ENCODE data around the gene INCENP. TPM values are rescaled to one million over a fixed set of nuclear protein-coding genes. Genes with fewer than 3 reads are reported as not detected.

INCENP gene
- total and polyA plus RNA-seq, 10 of the 15 experiments (the other 5 are each of a cell fraction or from before 2014, with no cell fraction given) = 1.4 to 96.8 (median 29.0) TPM

DNA sequence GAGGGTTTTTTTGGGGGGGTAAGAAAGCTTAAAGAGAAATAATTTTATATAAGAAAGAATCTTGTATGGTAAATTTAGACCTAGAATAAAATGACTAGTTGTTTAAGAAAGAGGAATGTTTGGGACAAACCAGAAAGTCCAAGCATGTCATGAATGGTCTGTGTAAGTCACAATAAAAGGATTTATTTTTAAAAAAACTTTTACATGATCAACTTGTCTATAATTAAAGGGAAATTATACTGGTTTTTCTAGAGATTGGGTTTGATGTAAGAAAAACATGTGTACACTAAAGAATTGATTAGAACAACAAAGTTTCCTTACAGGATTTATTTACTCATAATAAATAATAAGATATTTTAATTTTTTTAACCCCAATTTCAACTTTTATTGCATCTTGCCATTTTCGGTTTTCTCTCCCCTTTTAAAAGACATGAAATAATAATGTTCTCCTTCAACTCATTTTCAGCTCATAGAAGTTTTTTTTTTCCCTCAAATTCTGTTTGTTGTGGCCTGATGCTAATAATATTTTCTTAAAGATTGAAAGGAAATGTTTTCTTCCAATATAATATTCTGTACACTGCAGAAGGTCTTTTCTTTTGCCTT lies 35.4 kb upstream of the INCENP start:
- SMC1A ChIA-PET (ENCODE audit: uncharacterized antibody, unreplicated experiment) = interaction anchor here (1.2 to 9.6 kb wide), 3 partner anchors 20 to 188 kb away, joined by 4 to 168 read pairs (median 7); no protein-coding TSS in a partner anchor
- no peak for FAIRE-seq

GRCh38 chr11:62103141-62103540 lies 20.7 kb upstream of the INCENP start:
- RAD21 ChIA-PET (ENCODE audit: unreplicated experiment) = interaction anchor here (1.5 kb wide), 1 partner anchor 21 kb away, joined by 6 read pairs; no protein-coding TSS in a partner anchor
- POLR2A ChIA-PET = no interaction called here
- Histone ChIP-seq H2AFZ (ENCODE audit: control insufficient read depth, low read depth, low read length) (no peak overlapping the region), H3K27me3 (replicated peaks in 1 of 2; ENCODE audit: control insufficient read depth in 2 of 2, insufficient read depth in 2 of 2, low read length in 1 of 2) (no peaks in the 10 kb centered on the region), H4K20me1 (ENCODE audit: control insufficient read depth, insufficient read depth) (no peaks in the 10 kb centered on the region), H3K4me1 (ENCODE audit: control insufficient read depth, insufficient read depth, low read length) (no peaks in the 10 kb centered on the region), H3K4me2 (ENCODE audit: control insufficient read depth, insufficient read depth) (no peak overlapping the region), H3K36me3 (ENCODE audit: control insufficient read depth in 2 of 2, insufficient read depth in 2 of 2, low read length in 1 of 2) (no peaks in the 10 kb centered on the region), H3K9ac (ENCODE audit: control insufficient read depth, insufficient read depth, low read length) (no peak overlapping the region), H3K27ac (ENCODE audit: control insufficient read depth, insufficient read depth) (no peak overlapping the region), H3K79me2 (ENCODE audit: control insufficient read depth, insufficient read depth, low read length) (no peaks in the 10 kb centered on the region), H3K4me3 (no peak overlapping the region), H3K9me3 (replicated peaks; ENCODE audit: control insufficient read depth, insufficient read depth, low read length) (no peaks in the 10 kb centered on the region)
- intact Hi-C loops (cut with micrococcal nuclease; ENCODE audit: unreplicated experiment) = no loop called here
- no peak for ATAC-seq
- DNase-seq (ENCODE audit: low read depth, low spot score) = no peak
- CTCF ChIA-PET = interaction anchor here (2.1 kb wide), 1 partner anchor 22 kb away, joined by 15 read pairs; no protein-coding TSS in a partner anchor
- no TSS peak for BruUV-seq (replicated peaks)
- FAIRE-seq = no peak
- SMC1A ChIA-PET (ENCODE audit: uncharacterized antibody, unreplicated experiment) = interaction anchor here (6.6 kb wide), 1 partner anchor 20 kb away, joined by 77 read pairs; no protein-coding TSS in a partner anchor
- in situ Hi-C loops (cut with MboI) = no loop called here
- TF ChIP-seq MTA2 (IDR thresholded peaks at IDR 0.05; ENCODE audit: low read depth) (no peak), ZSCAN29 (IDR thresholded peaks at IDR 0.05) (no peak), SPI1 (IDR thresholded peaks at IDR 0.05; ENCODE audit: borderline replicate concordance, insufficient read depth, low read depth, low read length) (no peak), CEBPB (IDR thresholded peaks at IDR 0.05; ENCODE audit: borderline replicate concordance in 1 of 2, low read depth in 2 of 2, low read length in 2 of 2) (no peak), JUNB (IDR thresholded peaks at IDR 0.05) (no peak), WRNIP1 (IDR thresholded peaks at IDR 0.05; ENCODE audit: borderline replicate concordance, low read depth, low read length) (no peak), EED (IDR thresholded peaks at IDR 0.05; ENCODE audit: low read depth) (no peak), IKZF1 (conservative IDR thresholded peaks at IDR 0.05) (no peak), CREB1 (IDR thresholded peaks at IDR 0.05; ENCODE audit: low read depth) (no peak), MXI1 (IDR thresholded peaks at IDR 0.05; ENCODE audit: low read depth, low read length) (no peak), CHD2 (IDR thresholded peaks at IDR 0.05; ENCODE audit: borderline replicate concordance, low read depth, low read length) (no peak), TARDBP (IDR thresholded peaks at IDR 0.05; ENCODE audit: borderline replicate concordance) (no peak), ZNF384 (IDR thresholded peaks at IDR 0.05; ENCODE audit: borderline replicate concordance, low read depth, low read length) (no peak), HDAC2 (IDR thresholded peaks at IDR 0.05) (no peak), POLR2AphosphoS2 (IDR thresholded peaks at IDR 0.05; ENCODE audit: low read depth, low read length) (no peak), YY1 (IDR thresholded peaks at IDR 0.05; ENCODE audit: low read depth, low read length) (no peak), SIN3A (IDR thresholded peaks at IDR 0.05; ENCODE audit: low read depth, low read length) (no peak), FOXK2 (IDR thresholded peaks at IDR 0.05) (no peak), MYC (IDR thresholded peaks at IDR 0.05; ENCODE audit: insufficient read depth, insufficient read length, insufficient replicate concordance, low read length, severe bottlenecking) (no peak)

More for the DNA sequence above, 35.4 kb upstream of the INCENP start:
- ChIA-PET POLR2A (no interaction called here), RAD21 (ENCODE audit: unreplicated experiment) (interaction anchor here (1.2 kb wide), 1 partner anchor 190 kb away, joined by 4 read pairs; no protein-coding TSS in a partner anchor), CTCF (interaction anchor here (0.6 to 11.8 kb wide), 8 partner anchors 20 to 337 kb away, joined by 3 to 146 read pairs (median 6); no protein-coding TSS in a partner anchor)
- Histone ChIP-seq H3K27me3 (replicated peaks in 1 of 2; ENCODE audit: control insufficient read depth in 2 of 2, insufficient read depth in 2 of 2, low read length in 1 of 2) (no peaks in the 10 kb centered on the region), H3K27ac (ENCODE audit: control insufficient read depth, insufficient read depth) (no peak overlapping the region), H3K9me3 (replicated peaks; ENCODE audit: control insufficient read depth, insufficient read depth, low read length) (peaks cover 2% of the 10 kb centered on the region; the same call in 2 of the 3 replicates), H4K20me1 (ENCODE audit: control insufficient read depth, insufficient read depth) (no peaks in the 10 kb centered on the region), H3K79me2 (ENCODE audit: control insufficient read depth, insufficient read depth, low read length) (no peaks in the 10 kb centered on the region), H3K9ac (ENCODE audit: control insufficient read depth, insufficient read depth, low read length) (no peak overlapping the region), H2AFZ (ENCODE audit: control insufficient read depth, low read depth, low read length) (no peak overlapping the region), H3K4me2 (ENCODE audit: control insufficient read depth, insufficient read depth) (no peak overlapping the region), H3K36me3 (ENCODE audit: control insufficient read depth in 2 of 2, insufficient read depth in 2 of 2, low read length in 1 of 2) (no peaks in the 10 kb centered on the region), H3K4me1 (ENCODE audit: control insufficient read depth, insufficient read depth, low read length) (no peaks in the 10 kb centered on the region), H3K4me3 (no peak overlapping the region)
- BruUV-seq (replicated peaks) = no TSS peak
- DNase-seq (ENCODE audit: low read depth, low spot score) (no peak), ATAC-seq (no peak)
- intact Hi-C loops (cut with micrococcal nuclease; ENCODE audit: unreplicated experiment) (no loop called here), in situ Hi-C loops (cut with MboI) (no loop called here)
- no peak for TF ChIP-seq EGR1 (IDR thresholded peaks at IDR 0.05; ENCODE audit: borderline replicate concordance in 1 of 2, low read depth in 2 of 2, low read length in 2 of 2)
- no peak for TF ChIP-seq ZNF207 (IDR thresholded peaks at IDR 0.05; ENCODE audit: borderline replicate concordance)
- TF ChIP-seq RFX5 (IDR thresholded peaks at IDR 0.05; ENCODE audit: low read depth, low read length) = no peak
- TF ChIP-seq STAT1 (conservative IDR thresholded peaks at IDR 0.05) = no peak
- 0% methylated on average over 1 of the region's 1 CpG for WGBS (ENCODE audit: insufficient coverage, insufficient replicate concordance, low lambda C conversion rate, missing lambda C conversion rate)
